ENCODE data around the gene BMPER. TPM values are rescaled to one million over a fixed set of nuclear protein-coding genes. Genes with fewer than 3 reads are reported as not detected.
A peak's percentile ranks its signal among the peaks of the same experiment; 100 is the strongest.

Gene BMPER
- total RNA-seq, 1 donor, result 45.4 TPM

GRCh38 chr7:33928986-33929385, 23.6 kb downstream of the BMPER start:
- DNase-seq (ENCODE audit: low read depth), result no peak
- no peak for TF ChIP-seq CTCF (IDR thresholded peaks at IDR 0.05; ENCODE audit: insufficient read depth, low read length)
- no peak overlapping the region for H3K4me3 ChIP-seq (ENCODE audit: low read depth, low read length)

DNA sequence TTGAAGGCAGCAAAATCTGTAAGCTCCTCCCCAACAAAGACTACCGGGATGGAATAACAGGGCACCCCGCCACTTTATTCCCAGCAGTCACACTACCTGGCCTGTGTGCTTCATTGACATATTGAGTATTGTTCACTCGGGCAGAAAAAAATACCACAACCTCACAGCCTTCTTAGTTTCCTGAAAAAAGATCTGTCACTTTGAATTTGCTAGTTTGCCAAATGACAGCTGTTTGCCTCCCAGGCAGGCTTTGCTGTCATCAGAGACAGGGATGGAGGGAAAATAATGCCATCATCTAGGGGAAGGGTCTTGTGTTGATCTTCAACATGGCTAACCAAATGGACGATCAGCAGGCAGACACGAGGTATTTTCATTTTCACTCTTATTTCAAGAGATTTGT, 26.9 kb downstream of the BMPER start:
- no peak for DNase-seq (ENCODE audit: low read depth)
- peak overlapping the region; percentile 43 for H3K4me3 ChIP-seq (ENCODE audit: low read depth, low read length)
- TF ChIP-seq CTCF (IDR thresholded peaks at IDR 0.05; ENCODE audit: insufficient read depth, low read length), result no peak

GRCh38 chr7:33932832-33933468, 27.6 kb downstream of the BMPER start:
- TF ChIP-seq CTCF (IDR thresholded peaks at IDR 0.05; ENCODE audit: insufficient read depth, low read length), result peak; percentile 98
- H3K4me3 ChIP-seq (ENCODE audit: low read depth, low read length), result peak overlapping the region; percentile 43
- DNase-seq (ENCODE audit: low read depth), result peak; percentile 97

GRCh38 chr7:33933611-33934281, 28.4 kb downstream of the BMPER start:
- peak; percentile 70 for DNase-seq (ENCODE audit: low read depth)

DNA sequence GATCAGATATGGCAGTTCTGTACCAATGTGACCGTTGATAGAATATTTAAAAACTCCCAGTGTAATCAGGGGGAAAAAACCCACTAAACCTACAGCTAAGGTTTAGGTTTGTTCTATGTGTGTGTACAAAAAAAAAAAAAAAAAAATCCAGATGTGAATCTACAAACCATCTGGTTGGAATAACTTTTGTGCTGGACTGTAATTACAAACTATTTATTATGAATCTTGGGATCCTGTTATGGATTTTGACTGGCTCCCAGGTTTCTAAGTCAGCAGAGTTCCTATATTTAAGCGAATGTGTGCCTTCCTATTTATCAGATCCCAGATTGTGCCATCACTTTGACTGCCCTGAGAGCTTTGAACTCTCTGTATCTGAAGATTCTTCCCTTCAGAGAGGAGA, 29.1 kb downstream of the BMPER start:
- DNase-seq (ENCODE audit: low read depth), result no peak
- H3K4me3 ChIP-seq (ENCODE audit: low read depth, low read length), result no peak overlapping the region
- no peak for TF ChIP-seq CTCF (IDR thresholded peaks at IDR 0.05; ENCODE audit: insufficient read depth, low read length)

More at GRCh38 chr7:33933611-33934281, 28.4 kb downstream of the BMPER start:
- H3K4me3 ChIP-seq (ENCODE audit: low read depth, low read length), result no peak overlapping the region
- no peak for TF ChIP-seq CTCF (IDR thresholded peaks at IDR 0.05; ENCODE audit: insufficient read depth, low read length)

- H3K4me3 ChIP-seq (ENCODE audit: low read depth, low read length), result no peak overlapping the region
- DNase-seq (ENCODE audit: low read depth), result no peak
- TF ChIP-seq CTCF (IDR thresholded peaks at IDR 0.05; ENCODE audit: insufficient read depth, low read length), result no peak
Measured at GRCh38 chr7:33936503-33936902, 31.2 kb downstream of the BMPER start.

Data from fibroblast of the aortic adventitia (primary cell).